Upper lobe of left lung (tissue), 4 donors: ENCODE results near the gene MAP6.

Source experiments
- CTCF ChIP-seq, 6 experiments: fragments of 450-650 bp in 4 of 6; fragments of 200-600 bp in 2 of 6; sonication (generic) in 2 of 6; IDR thresholded peaks; one replicate each; pipeline ENCODE4 v1.5.1; 2016 to 2019; ENCODE audit warnings: antibody characterized with exemption in 6 of 6
- EP300 ChIP-seq, 4 donors: sonication (generic); formaldehyde crosslinking; IDR thresholded peaks; one replicate each; pipeline ENCODE4 v1.5.1; 2017; ENCODE audit warnings: antibody characterized with exemption in 4 of 4, control low read depth in 2 of 4
- POLR2A ChIP-seq, 4 donors: fragments of 450-650 bp; IDR thresholded peaks; one replicate each; pipeline ENCODE4 v1.5.1; 2016 to 2017; ENCODE audit warnings: antibody characterized with exemption in 4 of 4, mild to moderate bottlenecking in 2 of 4
- POLR2AphosphoS5 ChIP-seq, 2 donors: sonication (generic); formaldehyde crosslinking; IDR thresholded peaks; one replicate each; pipeline ENCODE4 v1.5.1; 2017; ENCODE audit warnings: antibody characterized with exemption in 2 of 2

- TF ChIP-seq CTCF (IDR thresholded peaks at IDR 0.05) (no peak), POLR2AphosphoS5 (IDR thresholded peaks at IDR 0.05) (no peak), EP300 (IDR thresholded peaks at IDR 0.05) (no peak), POLR2A (IDR thresholded peaks at IDR 0.05) (no peak)
Measured at GRCh38 chr11:75673977-75674582, 5.2 kb upstream of the MAP6 start.
